SK-N-SH (cell line): ENCODE data around the gene ADGRE2. TPM values are rescaled to one million over a fixed set of nuclear protein-coding genes. Genes with fewer than 3 reads are reported as not detected.

Experiments
- CTCF ChIA-PET: fragments of 300-600, 350-600 bp; formaldehyde crosslinking; extraction: SDS; loops from one replicate; lab custom pipeline; 2021; lab: Yijun Ruan, JAX
- POLR2A ChIA-PET: fragments of 350-600 bp; sonication (Branson Sonifier 250); formaldehyde crosslinking; extraction: SDS; loops from one replicate; lab custom pipeline; 2020; ENCODE audit warnings: antibody characterized with exemption, inconsistent platforms; lab: Yijun Ruan, JAX
- DNase-seq: peaks from one replicate; pipeline ENCODE4 v3.0.0; 2012
- H2AFZ ChIP-seq: fragments of 200-600 bp; sonication (generic); 2 replicates; pipeline ENCODE4 v1.8.1; 2016; ENCODE audit warnings: antibody characterized with exemption, mild to moderate bottlenecking, low read depth
- H3F3A ChIP-seq: fragments of 200-600 bp; sonication (generic); replicated peaks from 2 replicates; pipeline ENCODE3; 2016; ENCODE audit warnings: antibody characterized with exemption, mild to moderate bottlenecking; ENCODE audit not compliant: insufficient read depth
- H3K27ac ChIP-seq, 2 experiments: fragments of 200-500 bp in 1 of 2; fragments of 200-600 bp in 1 of 2; sonication (Bioruptor generic) in 1 of 2; sonication (generic), shearing (Covaris generic) in 1 of 2; 2 replicates each; pipeline versions ENCODE4 v1.5.1 to v1.6.1; 2014 to 2016; ENCODE audit warnings: low read depth in 2 of 2, inconsistent platforms in 1 of 2, low read length in 1 of 2, mild to moderate bottlenecking in 1 of 2, mixed read lengths in 1 of 2
- H3K27me3 ChIP-seq: fragments of 200-600 bp; sonication (generic), shearing (Covaris generic); 2 replicates; pipeline ENCODE4 v1.6.1; 2016; ENCODE audit warnings: mixed run types; ENCODE audit not compliant: insufficient read depth
- H3K36me3 ChIP-seq, 2 experiments: fragments of 200-500 bp in 1 of 2; fragments of 200-600 bp in 1 of 2; sonication (Bioruptor generic) in 1 of 2; sonication (generic) in 1 of 2; replicated peaks in 1 of 2; 2 replicates each; pipeline versions ENCODE3 to v1.5.1; 2014 to 2016; ENCODE audit warnings: low read length in 1 of 2, mild to moderate bottlenecking in 1 of 2; ENCODE audit not compliant: insufficient read depth in 2 of 2, control insufficient read depth in 1 of 2
- H3K4me1 ChIP-seq, 2 experiments: fragments of 200-500 bp in 1 of 2; fragments of 200-600 bp in 1 of 2; sonication (Bioruptor generic) in 1 of 2; sonication (generic), shearing (Covaris generic) in 1 of 2; 2 replicates each; pipeline versions ENCODE4 v1.5.1 to v1.6.1; 2014 to 2016; ENCODE audit warnings: low read depth in 1 of 2, low read length in 1 of 2, mixed run types in 1 of 2; ENCODE audit not compliant: insufficient read depth in 2 of 2, control insufficient read depth in 1 of 2
- H3K4me2 ChIP-seq: fragments of 200-600 bp; sonication (generic), shearing (Covaris generic); 2 replicates; pipeline ENCODE4 v1.6.1; 2017; ENCODE audit warnings: mixed run types
- H3K4me3 ChIP-seq, 2 experiments: fragments of 200-500 bp in 1 of 2; fragments of 200-600 bp in 1 of 2; sonication (Bioruptor generic) in 1 of 2; sonication (generic), shearing (Covaris generic) in 1 of 2; 2 replicates each; pipeline versions ENCODE4 v1.5.1 to v1.8.1; 2014 to 2016; ENCODE audit warnings: low read depth in 2 of 2, inconsistent platforms in 1 of 2, low read length in 1 of 2, mild to moderate bottlenecking in 1 of 2, mixed read lengths in 1 of 2, moderate library complexity in 1 of 2
- H3K79me2 ChIP-seq: fragments of 200-600 bp; sonication (generic); 2 replicates; pipeline ENCODE4 v1.8.1; 2017; ENCODE audit warnings: mild to moderate bottlenecking; ENCODE audit not compliant: insufficient read depth
- H3K9ac ChIP-seq: fragments of 200-600 bp; sonication (generic); 2 replicates; pipeline ENCODE4 v1.6.1; 2017; ENCODE audit warnings: mixed run types
- H3K9me2 ChIP-seq: fragments of 200-600 bp; sonication (generic); 2 replicates; pipeline ENCODE4 v1.6.1; 2017; ENCODE audit warnings: mixed run types
- H3K9me3 ChIP-seq: fragments of 200-600 bp; sonication (generic); 2 replicates; pipeline ENCODE4 v1.6.1; 2017; ENCODE audit warnings: mixed run types, mild to moderate bottlenecking, moderate library complexity
- H4K20me1 ChIP-seq: fragments of 200-600 bp; sonication (generic); 2 replicates; pipeline ENCODE4 v1.6.1; 2017; ENCODE audit warnings: mild to moderate bottlenecking, mixed run types; ENCODE audit not compliant: insufficient read depth
- CHD2 ChIP-seq: fragments of 150-350 bp; IDR thresholded peaks from 2 replicates; pipeline ENCODE4 v1.6.1; 2018; ENCODE audit warnings: low read length; ENCODE audit not compliant: partially characterized antibody
- EP300 ChIP-seq, 2 experiments: IDR thresholded peaks; 2 replicates each; pipeline versions ENCODE4 v1.4.0 to v1.6.1; 2012; ENCODE audit warnings: borderline replicate concordance in 1 of 2, low read depth in 1 of 2, low read length in 1 of 2
- EZH2phosphoT487 ChIP-seq: fragments of 200-600 bp; sonication (generic); IDR thresholded peaks from 2 replicates; pipeline ENCODE4 v1.6.1; 2017; ENCODE audit warnings: low read depth, mixed run types, mild to moderate bottlenecking, antibody characterized with exemption, moderate library complexity, borderline replicate concordance
- FOSL2 ChIP-seq: IDR thresholded peaks from 2 replicates; pipeline ENCODE4 v1.4.0; 2012; ENCODE audit warnings: low read depth, mild to moderate bottlenecking, moderate library complexity, borderline replicate concordance
- FOXM1 ChIP-seq: IDR thresholded peaks from 2 replicates; pipeline ENCODE4 v1.4.0; 2012; ENCODE audit warnings: low read depth, mild to moderate bottlenecking
- JUND ChIP-seq: IDR thresholded peaks from 2 replicates; pipeline ENCODE4 v1.4.0; 2012
- MXI1 ChIP-seq: IDR thresholded peaks from 2 replicates; pipeline ENCODE4 v1.6.1; 2012; ENCODE audit warnings: mild to moderate bottlenecking, low read depth, low read length, improper control_type of control experiment
- NFIC ChIP-seq: IDR thresholded peaks from 2 replicates; pipeline ENCODE4 v1.4.0; 2012; ENCODE audit warnings: borderline replicate concordance
- POLR2AphosphoS5 ChIP-seq: IDR thresholded peaks from 2 replicates; pipeline ENCODE4 v1.6.1; 2012; ENCODE audit warnings: low read depth, low read length
- RCOR1 ChIP-seq: fragments of 150-350 bp; IDR thresholded peaks from 2 replicates; pipeline ENCODE4 v1.6.1; 2017; ENCODE audit warnings: antibody characterized with exemption, low read length
- SMC3 ChIP-seq: IDR thresholded peaks from 2 replicates; pipeline ENCODE4 v1.6.1; 2012; ENCODE audit warnings: low read depth, low read length, improper control_type of control experiment
- TAF1 ChIP-seq: IDR thresholded peaks from 2 replicates; pipeline ENCODE4 v1.6.1; 2012; ENCODE audit warnings: low read depth, mild to moderate bottlenecking, low read length, moderate library complexity, borderline replicate concordance
- TEAD4 ChIP-seq: IDR thresholded peaks from 2 replicates; pipeline ENCODE4 v1.4.0; 2012; ENCODE audit warnings: mild to moderate bottlenecking, borderline replicate concordance; ENCODE audit not compliant: insufficient read depth
- USF2 ChIP-seq: fragments of 150-350 bp; IDR thresholded peaks from 2 replicates; pipeline ENCODE4 v1.6.1; 2017; ENCODE audit warnings: antibody characterized with exemption, low read length, low read depth, borderline replicate concordance
- YY1 ChIP-seq: IDR thresholded peaks from 2 replicates; pipeline ENCODE4 v1.4.0; 2012; ENCODE audit warnings: low read depth, mild to moderate bottlenecking
- WGBS: methylation state at CpG from one replicate; pipeline ENCODE4 v1.1.6; 2017; ENCODE audit warnings: low lambda C conversion rate; 5-methylcytosine and 5-hydroxymethylcytosine counted together
- polyA plus RNA-seq, 3 experiments: library from polyadenylated mRNA; depleted of rRNA; stranded (reverse); fragments of >200 nt; gene quantifications; 2 replicates each; pipeline ENCODE4 v1.2.3, GENCODE V29; 2012
- TF ChIP-seq, protein P1 (sequence below): IDR thresholded peaks from 2 replicates; pipeline ENCODE4 v1.4.0; 2012; ENCODE audit warnings: low read depth, borderline replicate concordance

The ADGRE2 gene
- polyA plus RNA-seq, 1 of the 3 experiments (the other 2 are of a cell fraction): 0.02 TPM

DNA sequence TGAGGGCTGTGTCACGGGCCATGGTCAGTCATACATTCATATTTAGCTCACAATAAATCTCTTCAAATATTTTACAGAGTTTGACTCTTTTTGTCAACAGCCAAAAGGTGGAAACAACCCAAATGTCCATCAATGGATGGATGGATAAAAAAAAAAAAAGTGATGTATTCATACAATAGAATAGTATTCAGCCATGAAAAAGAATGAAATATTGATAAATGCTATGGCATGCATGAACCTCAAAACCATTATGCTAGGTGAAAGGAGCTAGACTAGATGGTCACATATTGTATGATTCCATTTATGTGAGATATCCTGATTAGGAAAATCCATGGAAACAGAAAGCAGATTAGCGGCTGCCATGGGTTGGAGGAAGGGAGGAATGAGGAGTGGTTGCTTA is 16.2 kb downstream of the ADGRE2 start:
- Histone ChIP-seq H3K9ac (no peak overlapping the region), H3K4me2 (no peak overlapping the region), H3K9me2 (no peaks in the 10 kb centered on the region), H3F3A (no peaks in the 10 kb centered on the region), H3K4me3 (no peak overlapping the region), H2AFZ (no peak overlapping the region), H3K9me3 (no peaks in the 10 kb centered on the region), H3K27ac (no peak overlapping the region), H4K20me1 (no peaks in the 10 kb centered on the region)
- WGBS: 10% methylated on average over 2 of the region's 2 CpGs
- POLR2A ChIA-PET: no interaction called here
- no peak for TF ChIP-seq TAF1
- TF ChIP-seq, all 33 proteins: peak for 0
- H3K4me1 ChIP-seq: no peaks in the 10 kb centered on the region
- H3K79me2 ChIP-seq: no peaks in the 10 kb centered on the region
- H3K27me3 ChIP-seq: peaks cover 44% of the 10 kb centered on the region; the same call in 1 of the 2 replicates
- DNase-seq: no peak
- CTCF ChIA-PET: interaction anchor here (0.7 to 1.7 kb wide), 2 partner anchors 14 to 64 kb away, joined by 3 to 4 read pairs; no protein-coding TSS in a partner anchor
- H3K36me3 ChIP-seq: no peaks in the 10 kb centered on the region

- H3K79me2 ChIP-seq: no peaks in the 10 kb centered on the region
- no peak for DNase-seq
- no peak overlapping the region for H3K27ac ChIP-seq
- ChIA-PET CTCF (interaction anchor here (1.3 to 1.7 kb wide), 2 partner anchors 15 to 25 kb away, joined by 3 read pairs; no protein-coding TSS in a partner anchor), POLR2A (no interaction called here)
- 3% methylated on average over 5 of the region's 5 CpGs for WGBS
- no peaks in the 10 kb centered on the region for H3K9me3 ChIP-seq
- H2AFZ ChIP-seq: no peak overlapping the region
- H3K4me1 ChIP-seq: no peaks in the 10 kb centered on the region
- H3K9ac ChIP-seq: no peak overlapping the region
- peaks cover 44% of the 10 kb centered on the region; the same call in 1 of the 2 replicates for H3K27me3 ChIP-seq
- H3K36me3 ChIP-seq: no peaks in the 10 kb centered on the region
- TF ChIP-seq YY1 (no peak), EZH2phosphoT487 (no peak), EP300 (IDR thresholded peaks at IDR 0.05; ENCODE audit: borderline replicate concordance in 1 of 2, low read depth in 1 of 2, low read length in 1 of 2) (no peak), CHD2 (no peak), USF2 (no peak), RCOR1 (no peak), JUND (no peak), TAF1 (no peak), POLR2AphosphoS5 (no peak), TEAD4 (no peak), MXI1 (no peak), FOSL2 (no peak), NFIC (no peak), FOXM1 (no peak), SMC3 (no peak)
- TF ChIP-seq, protein P1, sequence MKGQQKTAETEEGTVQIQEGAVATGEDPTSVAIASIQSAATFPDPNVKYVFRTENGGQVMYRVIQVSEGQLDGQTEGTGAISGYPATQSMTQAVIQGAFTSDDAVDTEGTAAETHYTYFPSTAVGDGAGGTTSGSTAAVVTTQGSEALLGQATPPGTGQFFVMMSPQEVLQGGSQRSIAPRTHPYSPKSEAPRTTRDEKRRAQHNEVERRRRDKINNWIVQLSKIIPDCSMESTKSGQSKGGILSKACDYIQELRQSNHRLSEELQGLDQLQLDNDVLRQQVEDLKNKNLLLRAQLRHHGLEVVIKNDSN: no peak
- H3F3A ChIP-seq: no peaks in the 10 kb centered on the region
- H3K4me2 ChIP-seq: no peak overlapping the region
- no peak overlapping the region for H3K4me3 ChIP-seq
- no peaks in the 10 kb centered on the region for H4K20me1 ChIP-seq
- no peaks in the 10 kb centered on the region for H3K9me2 ChIP-seq
These were observed 16.8 kb downstream of the ADGRE2 start for GRCh38 chr19:14761607-14762006.
